GM13976 (cell line): ENCODE measurements around the gene TPM3.

Experiments used
- DNase-seq: peaks from one replicate; pipeline ENCODE4 v3.0.0; 2012; ENCODE audit warnings: low spot score
- CTCF ChIP-seq: IDR thresholded peaks from 2 replicates; pipeline ENCODE4 v1.5.1; 2012; ENCODE audit warnings: borderline replicate concordance, mild to moderate bottlenecking; ENCODE audit not compliant: insufficient read depth; ENCODE audit errors: extremely low read depth, missing control alignments, control extremely low read depth
- in situ Hi-C: fragments of 300-500 bp; cut with MboI; formaldehyde crosslinking; loops from one replicate; pipeline ENCODE4 v1.12.0; 2022; ENCODE audit warnings: low sequenced_read_pairs, mixed read lengths, inconsistent platforms; ENCODE audit not compliant: unreplicated experiment

The TPM3 gene

GRCh38 chr1:154225370-154225769 is 33.5 kb upstream of the TPM3 start:
- in situ Hi-C loops = no loop called here
- no peak for DNase-seq
- no peak for TF ChIP-seq CTCF

GRCh38 chr1:154223621-154224020 is 31.7 kb upstream of the TPM3 start:
- TF ChIP-seq CTCF = no peak
- in situ Hi-C loops = no loop called here

GRCh38 chr1:154222918-154223317 is 31.0 kb upstream of the TPM3 start:
- no peak for DNase-seq
- TF ChIP-seq CTCF = no peak
- in situ Hi-C loops = no loop called here

More at GRCh38 chr1:154223621-154224020, 31.7 kb upstream of the TPM3 start:
- DNase-seq = no peak

GRCh38 chr1:154222518-154222917 is 30.6 kb upstream of the TPM3 start:
- in situ Hi-C loops = no loop called here

GRCh38 chr1:154221278-154222001 is 29.5 kb upstream of the TPM3 start:
- peak; percentile 68 for DNase-seq
- TF ChIP-seq CTCF = no peak
- in situ Hi-C loops = no loop called here

More at GRCh38 chr1:154222518-154222917, 30.6 kb upstream of the TPM3 start:
- no peak for DNase-seq
- no peak for TF ChIP-seq CTCF

GRCh38 chr1:154220970-154221277 is 29.0 kb upstream of the TPM3 start:
- no peak for DNase-seq
- in situ Hi-C loops = no loop called here
- no peak for TF ChIP-seq CTCF
